Breast epithelium (tissue), 4 donors: ENCODE measurements around the gene AGPAT2. TPM values are rescaled to one million over a fixed set of nuclear protein-coding genes. Genes with fewer than 3 reads are reported as not detected.

Experiments
- DNase-seq, 2 donors: peaks; one replicate each; pipeline ENCODE4 v3.0.0-alpha.2; 2019; ENCODE audit warnings: low spot score in 2 of 2
- H3K27ac ChIP-seq, 2 donors: fragments of 200-600 bp; sonication (generic) in 1 of 2; one replicate each; pipeline ENCODE4 v1.5.1; 2016 to 2019; ENCODE audit warnings: mild to moderate bottlenecking in 1 of 2
- H3K27me3 ChIP-seq, 2 donors: fragments of 200-600 bp; sonication (generic) in 1 of 2; one replicate each; pipeline versions ENCODE4 v1.5.1 to v1.6.0; 2017 to 2019; ENCODE audit warnings: control low read depth in 1 of 2, mild to moderate bottlenecking in 1 of 2
- H3K36me3 ChIP-seq: fragments of 200-600 bp; one replicate; pipeline ENCODE4 v1.5.1; 2019
- H3K4me1 ChIP-seq, 2 donors: fragments of 200-600 bp; sonication (generic); one replicate each; pipeline ENCODE4 v1.5.1; 2016 to 2019; ENCODE audit warnings: control low read depth in 1 of 2
- H3K4me3 ChIP-seq, 3 donors: fragments of 200-600 bp; sonication (generic); 1 replicate in 2 of 3; 2 replicates in 1 of 3; pipeline ENCODE4 v1.5.1; 2016 to 2019; ENCODE audit warnings: mild to moderate bottlenecking in 3 of 3, moderate library complexity in 2 of 3
- H3K9me3 ChIP-seq, 2 donors: fragments of 200-600 bp; sonication (generic) in 1 of 2; one replicate each; pipeline ENCODE4 v1.5.1; 2016 to 2019; ENCODE audit warnings: control low read depth in 1 of 2
- POLR2A ChIP-seq: fragments of 450-650 bp; IDR thresholded peaks from one replicate; pipeline ENCODE4 v1.6.1; 2016; ENCODE audit warnings: antibody characterized with exemption, mild to moderate bottlenecking, moderate library complexity
- POLR2AphosphoS5 ChIP-seq, 3 donors: sonication (generic); formaldehyde crosslinking; IDR thresholded peaks; one replicate each; pipeline ENCODE4 v1.6.1; 2017; ENCODE audit warnings: antibody characterized with exemption in 3 of 3
- intact Hi-C: fragments of 100-400 bp; cut with DNase I; formaldehyde crosslinking; loops from one replicate; pipeline ENCODE4 v1.15.1; 2023; ENCODE audit warnings: low total_unique reads
- total RNA-seq, 3 donors: library from RNA; depleted of rRNA; stranded (reverse); fragments of >200 nt; gene quantifications; one replicate each; pipeline ENCODE4 v1.1.0, GENCODE V29; 2016
- TF ChIP-seq, protein P1 (sequence below), 3 donors: fragments of 450-650 bp; IDR thresholded peaks; one replicate each; pipeline ENCODE4 v1.5.1; 2016 to 2017; ENCODE audit warnings: antibody characterized with exemption in 3 of 3, mild to moderate bottlenecking in 3 of 3, moderate library complexity in 3 of 3

The AGPAT2 gene
- total RNA-seq, 3 donors from 2014 or later, result 106 to 551 (median 110) TPM

DNA sequence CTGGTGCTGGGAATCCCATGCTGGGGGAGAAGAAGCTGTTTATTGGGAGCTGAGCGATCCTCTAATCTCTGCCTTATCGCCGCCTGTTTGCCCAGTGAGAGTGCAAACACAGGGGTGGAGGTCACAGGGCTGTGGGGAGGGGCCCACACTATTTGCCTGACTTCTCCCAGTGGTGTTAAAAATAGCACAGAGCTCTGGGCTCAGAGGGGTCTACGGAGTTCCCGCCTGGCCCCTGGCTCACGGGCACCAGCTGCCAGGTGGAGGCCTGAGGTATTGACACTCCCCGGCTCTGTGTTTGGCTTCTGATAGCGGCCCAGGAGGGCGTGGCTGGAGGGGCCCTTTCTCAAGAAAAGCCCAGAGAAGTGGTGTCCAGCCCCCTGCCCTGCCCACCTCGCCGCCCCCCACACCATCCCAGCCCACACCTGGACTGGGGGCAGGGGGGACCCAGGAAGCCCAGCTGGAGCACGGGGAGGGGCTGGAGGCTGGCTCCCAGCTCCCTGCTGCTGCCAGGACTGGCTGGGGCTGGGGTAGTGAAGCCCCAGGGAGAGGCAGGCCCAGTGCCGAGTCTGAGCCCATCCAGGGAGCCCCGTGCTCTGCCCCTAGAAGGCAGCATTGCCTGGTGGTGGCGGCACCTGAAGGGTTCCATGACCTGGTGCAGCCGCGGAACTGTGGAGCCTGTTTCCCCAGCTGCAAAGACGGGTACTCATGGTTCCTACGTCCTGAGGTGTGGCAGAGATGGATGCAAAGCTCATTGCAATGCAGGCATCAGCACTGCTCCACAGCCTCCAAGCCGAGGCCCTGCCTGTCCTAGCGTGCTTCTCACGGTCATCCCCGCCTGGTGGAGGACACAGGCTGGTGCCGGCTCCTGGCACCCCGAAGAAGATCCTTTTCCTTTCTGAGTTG is 60.3 kb downstream of the AGPAT2 start:
- H3K36me3 ChIP-seq, result no peaks in the 10 kb centered on the region
- no peaks in the 10 kb centered on the region for H3K9me3 ChIP-seq
- peaks cover 0 to 7% of the 10 kb centered on the region in 2 donors for H3K4me1 ChIP-seq
- H3K4me3 ChIP-seq, result no peak overlapping the region
- intact Hi-C loops, result no loop called here
- H3K27ac ChIP-seq, result no peak overlapping the region
- DNase-seq, result no peak
- peaks cover 0 to 4% of the 10 kb centered on the region in 2 donors for H3K27me3 ChIP-seq
- no peak for TF ChIP-seq POLR2AphosphoS5 (IDR thresholded peaks at IDR 0.05)
- TF ChIP-seq, protein P1, sequence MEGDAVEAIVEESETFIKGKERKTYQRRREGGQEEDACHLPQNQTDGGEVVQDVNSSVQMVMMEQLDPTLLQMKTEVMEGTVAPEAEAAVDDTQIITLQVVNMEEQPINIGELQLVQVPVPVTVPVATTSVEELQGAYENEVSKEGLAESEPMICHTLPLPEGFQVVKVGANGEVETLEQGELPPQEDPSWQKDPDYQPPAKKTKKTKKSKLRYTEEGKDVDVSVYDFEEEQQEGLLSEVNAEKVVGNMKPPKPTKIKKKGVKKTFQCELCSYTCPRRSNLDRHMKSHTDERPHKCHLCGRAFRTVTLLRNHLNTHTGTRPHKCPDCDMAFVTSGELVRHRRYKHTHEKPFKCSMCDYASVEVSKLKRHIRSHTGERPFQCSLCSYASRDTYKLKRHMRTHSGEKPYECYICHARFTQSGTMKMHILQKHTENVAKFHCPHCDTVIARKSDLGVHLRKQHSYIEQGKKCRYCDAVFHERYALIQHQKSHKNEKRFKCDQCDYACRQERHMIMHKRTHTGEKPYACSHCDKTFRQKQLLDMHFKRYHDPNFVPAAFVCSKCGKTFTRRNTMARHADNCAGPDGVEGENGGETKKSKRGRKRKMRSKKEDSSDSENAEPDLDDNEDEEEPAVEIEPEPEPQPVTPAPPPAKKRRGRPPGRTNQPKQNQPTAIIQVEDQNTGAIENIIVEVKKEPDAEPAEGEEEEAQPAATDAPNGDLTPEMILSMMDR (IDR thresholded peaks at IDR 0.05), result no peak
- TF ChIP-seq POLR2A, result no peak

DNA sequence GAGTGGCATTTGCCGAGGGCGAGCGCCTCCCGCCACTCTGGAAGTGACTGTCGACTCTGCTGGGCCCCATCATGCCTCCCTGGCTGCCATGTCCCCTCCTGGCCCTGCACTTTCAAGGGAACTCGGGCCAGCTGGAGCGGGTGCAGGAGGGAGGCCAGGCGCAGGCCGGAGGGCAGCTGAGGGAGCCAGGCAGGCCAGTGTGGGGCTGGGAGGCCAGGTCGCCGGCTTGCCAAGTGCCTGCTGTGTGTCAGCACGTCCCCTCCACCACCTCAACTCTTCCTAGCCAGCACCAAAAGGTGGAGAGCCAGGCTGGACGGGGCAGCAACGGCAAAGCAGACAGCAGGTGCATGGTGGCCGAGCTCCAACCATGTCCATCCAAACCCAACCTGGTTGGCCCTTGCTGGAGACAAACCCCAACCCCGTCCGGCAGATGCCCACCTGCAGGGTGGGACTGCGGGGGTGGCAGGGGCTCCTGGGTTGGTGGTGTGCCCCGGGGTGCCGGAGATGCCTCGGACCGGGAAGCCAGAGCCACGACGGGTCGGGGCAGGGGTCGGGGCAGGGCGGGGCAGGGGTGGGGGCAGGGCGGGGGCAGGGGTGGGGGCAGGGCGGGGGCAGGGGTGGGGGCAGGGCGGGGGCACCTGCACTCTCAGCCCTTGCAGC is 61.1 kb downstream of the AGPAT2 start:
- no peak overlapping the region for H3K4me3 ChIP-seq
- no peaks in the 10 kb centered on the region for H3K36me3 ChIP-seq
- peaks cover 0 to 7% of the 10 kb centered on the region in 2 donors for H3K4me1 ChIP-seq
- no peak for TF ChIP-seq POLR2AphosphoS5 (IDR thresholded peaks at IDR 0.05)
- TF ChIP-seq POLR2A, result no peak
- TF ChIP-seq, protein P1 (IDR thresholded peaks at IDR 0.05), result no peak
- H3K27me3 ChIP-seq, result no peaks in the 10 kb centered on the region
- DNase-seq, result no peak
- intact Hi-C loops, result no loop called here
- H3K9me3 ChIP-seq, result no peaks in the 10 kb centered on the region
- no peak overlapping the region for H3K27ac ChIP-seq

DNA sequence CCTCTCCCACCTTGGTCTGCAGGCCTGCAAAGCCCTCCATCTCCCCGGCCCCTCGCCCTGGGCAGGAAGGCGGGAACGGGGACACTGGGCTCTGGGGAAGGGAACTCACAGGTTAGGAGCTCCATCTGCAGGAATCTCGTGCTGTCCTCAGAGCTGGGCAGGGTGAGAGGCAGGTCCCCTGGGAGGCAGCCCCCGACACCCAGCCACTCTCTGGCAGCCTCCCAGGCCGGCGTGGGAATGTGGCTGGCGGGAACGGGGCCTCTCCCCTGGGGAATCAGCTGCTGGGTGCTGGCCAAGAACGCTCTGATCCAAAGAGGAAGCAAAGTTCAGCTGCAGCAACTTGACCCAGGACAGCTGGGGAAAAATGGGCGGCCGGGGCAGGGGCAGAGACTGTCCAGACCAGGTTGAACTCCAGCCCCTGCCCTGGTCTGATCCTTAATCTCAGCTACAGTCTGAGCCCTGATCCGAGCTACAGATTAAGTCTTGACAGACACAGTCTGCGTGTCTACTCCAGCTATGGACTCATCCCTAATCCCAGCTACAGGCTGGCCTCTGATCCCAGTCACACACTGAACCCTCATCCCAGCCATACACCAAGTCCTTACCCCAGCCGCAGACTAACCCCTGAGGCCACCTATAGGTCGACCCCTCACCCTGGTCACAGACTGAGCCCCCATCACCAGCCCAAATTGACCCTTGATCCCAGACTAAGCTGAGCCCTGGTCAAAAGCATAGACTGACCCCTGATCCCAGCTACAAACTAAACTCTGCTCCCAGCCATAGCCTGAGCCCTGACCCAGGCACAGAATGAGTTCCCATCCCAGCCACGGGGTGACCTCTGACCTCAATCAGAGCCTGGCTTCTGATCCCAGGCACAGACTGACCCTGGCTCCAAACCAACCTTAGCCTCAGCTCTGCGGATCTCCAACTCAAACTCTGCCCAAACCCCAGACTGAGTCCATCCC is 61.9 kb downstream of the AGPAT2 start:
- no peaks in the 10 kb centered on the region for H3K9me3 ChIP-seq
- DNase-seq, result peak in 1 of 2 donors; percentile 46
- intact Hi-C loops, result loop anchor here (1.0 kb wide), 1 partner anchor 16 kb away; no protein-coding TSS in a partner anchor
- H3K36me3 ChIP-seq, result no peaks in the 10 kb centered on the region
- no peaks in the 10 kb centered on the region for H3K27me3 ChIP-seq
- peak overlapping the region in 1 of 2 donors; percentile 16 for H3K27ac ChIP-seq
- H3K4me3 ChIP-seq, result peak overlapping the region in 1 of 3 donors; percentile 17
- TF ChIP-seq POLR2AphosphoS5 (IDR thresholded peaks at IDR 0.05) (peak in 2 of 3 donors; percentile 54 to 66), POLR2A (no peak)
- TF ChIP-seq, protein P1 (IDR thresholded peaks at IDR 0.05), result no peak
- H3K4me1 ChIP-seq, result peaks cover 0 to 7% of the 10 kb centered on the region in 2 donors

DNA sequence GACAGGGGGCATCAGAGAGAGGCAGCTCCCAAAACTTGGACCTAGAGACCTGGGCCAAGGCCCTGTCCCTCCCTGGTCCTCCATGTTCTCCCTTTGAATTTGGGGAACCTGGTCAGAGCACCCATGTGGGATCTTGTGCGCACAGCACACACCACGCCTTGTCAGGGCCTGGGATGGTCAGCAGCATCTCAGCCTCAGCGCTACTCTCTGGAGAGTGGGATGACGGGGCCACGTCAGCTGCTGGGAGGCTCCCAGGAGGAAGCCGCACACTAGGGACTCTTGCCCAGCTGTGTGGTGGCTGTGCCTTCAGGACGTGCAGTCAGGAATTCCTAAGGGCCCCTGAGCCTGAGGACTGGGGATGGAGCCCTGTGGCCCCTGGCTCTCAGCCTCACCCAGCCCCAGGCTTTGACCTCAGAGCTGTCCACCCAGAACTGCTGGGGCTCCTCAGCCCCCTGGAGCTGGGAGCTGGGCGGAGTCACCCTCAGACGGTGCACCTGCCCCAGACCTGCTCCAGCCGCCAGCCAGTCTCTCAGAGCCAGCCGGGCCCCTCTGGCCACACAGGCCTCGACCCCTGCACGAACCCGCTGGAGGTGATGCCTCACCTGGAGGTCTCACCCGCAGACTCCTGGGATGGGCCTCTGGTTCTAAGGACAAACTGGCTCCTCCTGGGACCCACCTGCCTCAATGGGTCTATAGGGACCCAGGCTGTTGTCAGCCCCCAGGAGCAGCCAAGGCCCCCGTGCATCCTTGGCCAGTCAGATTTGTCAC is 62.9 kb downstream of the AGPAT2 start:
- intact Hi-C loops, result loop anchor here (1.0 to 5.0 kb wide), 2 partner anchors 16 to 132 kb away; no protein-coding TSS in a partner anchor
- DNase-seq, result no peak
- H3K4me1 ChIP-seq, result peaks cover 0 to 11% of the 10 kb centered on the region in 2 donors
- no peaks in the 10 kb centered on the region for H3K27me3 ChIP-seq
- TF ChIP-seq, protein P1 (IDR thresholded peaks at IDR 0.05), result no peak
- TF ChIP-seq POLR2A (no peak), POLR2AphosphoS5 (IDR thresholded peaks at IDR 0.05) (no peak)
- H3K4me3 ChIP-seq, result no peak overlapping the region
- peak overlapping the region in 1 of 2 donors; percentile 26 for H3K27ac ChIP-seq
- H3K36me3 ChIP-seq, result no peaks in the 10 kb centered on the region
- H3K9me3 ChIP-seq, result no peaks in the 10 kb centered on the region
